HFFc6 (cell line): ENCODE results near the gene LRRC14B. TPM values are rescaled to one million over a fixed set of nuclear protein-coding genes. Genes with fewer than 3 reads are reported as not detected.
A peak's percentile ranks its signal among the peaks of the same experiment; 100 is the strongest.

Experiments used
- DNase-seq: peaks from one replicate; pipeline ENCODE4 v3.0.0-alpha.2; 2018
- H3K27ac Mint-ChIP-seq: 2 replicates; pipeline ENCODE4 v1.8.0; 2020; ENCODE audit warnings: mild to moderate bottlenecking, mixed read lengths
- H3K27me3 Mint-ChIP-seq: 2 replicates; pipeline ENCODE4 v1.8.0; 2021; ENCODE audit warnings: mild to moderate bottlenecking, moderate library complexity, mixed read lengths; ENCODE audit not compliant: insufficient read depth
- H3K36me3 Mint-ChIP-seq: 2 replicates; pipeline ENCODE4 v1.8.0; 2021; ENCODE audit warnings: low read depth, mixed read lengths
- H3K4me1 Mint-ChIP-seq: 2 replicates; pipeline ENCODE4 v1.8.0; 2020; ENCODE audit warnings: low read depth, mixed read lengths
- H3K4me3 Mint-ChIP-seq: 2 replicates; pipeline ENCODE4 v1.8.0; 2020; ENCODE audit warnings: mild to moderate bottlenecking, moderate library complexity, mixed read lengths
- H3K9me3 Mint-ChIP-seq: 2 replicates; pipeline ENCODE4 v1.8.0; 2020; ENCODE audit warnings: mild to moderate bottlenecking, mixed read lengths
- total RNA-seq, 6 experiments: library from RNA; stranded (reverse); fragmentation: NEBNext Ultra II Directional; extraction: Animal tissue kit (Norgen Biotek cat#: 25700); gene quantifications; 2 replicates in 1 of 6; 3 replicates in 5 of 6; pipeline ENCODE4 v1.2.3, GENCODE V29; 2021
- TF ChIP-seq, protein P1 (sequence below): fragments of 200-600 bp; sonication (generic); IDR thresholded peaks from 2 replicates; pipeline ENCODE4 v1.5.0; 2021; ENCODE audit warnings: antibody characterized with exemption, mild to moderate bottlenecking

The LRRC14B gene
- total RNA-seq, 6 experiments from 2014 or later, result not detected

DNA sequence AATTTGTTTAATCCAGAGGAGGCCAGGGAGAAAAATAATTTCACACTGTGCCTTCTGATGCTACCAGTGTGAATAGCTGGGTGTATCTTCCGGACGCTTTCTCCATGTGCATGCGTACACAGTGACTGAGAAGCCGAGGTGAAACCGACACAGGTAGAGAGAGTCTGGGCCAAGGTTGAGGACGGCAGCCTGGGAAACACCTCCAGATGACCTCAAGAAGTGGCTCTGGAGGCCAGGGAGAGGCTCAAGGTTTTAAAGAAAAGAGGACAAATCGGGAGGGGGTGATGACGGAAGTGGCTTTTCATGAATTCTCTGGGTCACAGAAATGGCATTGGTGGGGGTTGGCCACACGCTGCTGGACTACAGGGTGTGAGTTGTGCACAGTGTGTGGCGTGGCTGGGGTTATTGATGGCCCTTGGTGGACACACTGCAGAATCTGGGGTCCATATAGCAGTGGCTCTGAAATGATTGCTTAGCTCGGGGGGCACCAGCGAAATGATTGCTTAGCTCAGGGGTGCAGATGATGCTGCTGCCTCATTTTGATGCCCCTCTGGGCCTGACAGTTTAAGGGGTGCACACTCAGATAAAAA, 34.1 kb upstream of the LRRC14B start:
- Mint-ChIP-seq H3K27ac (no peak overlapping the region), H3K27me3 (peaks cover 7% of the 10 kb centered on the region), H3K9me3 (no peaks in the 10 kb centered on the region), H3K4me1 (peaks cover 72% of the 10 kb centered on the region), H3K4me3 (no peak overlapping the region), H3K36me3 (peaks cover 20% of the 10 kb centered on the region)
- TF ChIP-seq, protein P1, sequence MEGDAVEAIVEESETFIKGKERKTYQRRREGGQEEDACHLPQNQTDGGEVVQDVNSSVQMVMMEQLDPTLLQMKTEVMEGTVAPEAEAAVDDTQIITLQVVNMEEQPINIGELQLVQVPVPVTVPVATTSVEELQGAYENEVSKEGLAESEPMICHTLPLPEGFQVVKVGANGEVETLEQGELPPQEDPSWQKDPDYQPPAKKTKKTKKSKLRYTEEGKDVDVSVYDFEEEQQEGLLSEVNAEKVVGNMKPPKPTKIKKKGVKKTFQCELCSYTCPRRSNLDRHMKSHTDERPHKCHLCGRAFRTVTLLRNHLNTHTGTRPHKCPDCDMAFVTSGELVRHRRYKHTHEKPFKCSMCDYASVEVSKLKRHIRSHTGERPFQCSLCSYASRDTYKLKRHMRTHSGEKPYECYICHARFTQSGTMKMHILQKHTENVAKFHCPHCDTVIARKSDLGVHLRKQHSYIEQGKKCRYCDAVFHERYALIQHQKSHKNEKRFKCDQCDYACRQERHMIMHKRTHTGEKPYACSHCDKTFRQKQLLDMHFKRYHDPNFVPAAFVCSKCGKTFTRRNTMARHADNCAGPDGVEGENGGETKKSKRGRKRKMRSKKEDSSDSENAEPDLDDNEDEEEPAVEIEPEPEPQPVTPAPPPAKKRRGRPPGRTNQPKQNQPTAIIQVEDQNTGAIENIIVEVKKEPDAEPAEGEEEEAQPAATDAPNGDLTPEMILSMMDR, result no peak
- no peak for DNase-seq

DNA sequence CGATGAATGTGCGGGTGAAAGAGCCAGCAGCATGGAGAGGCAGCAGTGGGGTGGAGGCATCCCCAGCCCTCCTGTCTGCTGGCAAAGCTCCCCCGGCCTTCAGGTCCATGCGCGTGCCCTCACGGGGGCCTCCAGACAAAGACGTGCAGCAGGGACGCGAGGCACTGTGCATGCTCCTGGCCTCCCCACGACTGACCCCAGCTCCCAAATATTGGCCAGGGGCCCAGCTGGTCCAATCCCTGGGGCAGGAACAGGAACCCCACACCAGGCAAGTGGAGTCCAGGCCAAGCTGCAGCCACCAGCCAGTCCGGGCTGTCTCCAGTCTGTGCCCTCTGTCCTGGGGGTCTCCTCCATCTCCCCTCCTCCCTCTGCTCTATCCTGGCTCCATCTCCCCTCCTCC, 33.5 kb upstream of the LRRC14B start:
- no peaks in the 10 kb centered on the region for H3K9me3 Mint-ChIP-seq
- no peak for DNase-seq
- peaks cover 67% of the 10 kb centered on the region for H3K4me1 Mint-ChIP-seq
- peaks cover 15% of the 10 kb centered on the region for H3K36me3 Mint-ChIP-seq
- H3K27ac Mint-ChIP-seq, result no peak overlapping the region
- H3K27me3 Mint-ChIP-seq, result peaks cover 7% of the 10 kb centered on the region
- TF ChIP-seq, protein P1, result no peak
- no peak overlapping the region for H3K4me3 Mint-ChIP-seq

- Mint-ChIP-seq H3K27ac (peak overlapping the region; percentile 75), H3K36me3 (peaks cover 10% of the 10 kb centered on the region; the same call in 1 of the 2 replicates), H3K27me3 (peaks cover 7% of the 10 kb centered on the region), H3K4me3 (peak overlapping the region; percentile 56), H3K9me3 (no peaks in the 10 kb centered on the region), H3K4me1 (peaks cover 55% of the 10 kb centered on the region)
- TF ChIP-seq, protein P1, result no peak
- no peak for DNase-seq
Measured at GRCh38 chr5:158807-159447, 32.4 kb upstream of the LRRC14B start.

- Mint-ChIP-seq H3K27me3 (peaks cover 3% of the 10 kb centered on the region; the same call in 1 of the 2 replicates), H3K4me1 (peaks cover 48% of the 10 kb centered on the region), H3K36me3 (peaks cover 5% of the 10 kb centered on the region; the same call in 1 of the 2 replicates), H3K4me3 (peak overlapping the region; percentile 56), H3K27ac (peak overlapping the region; percentile 75), H3K9me3 (no peaks in the 10 kb centered on the region)
- peak; percentile 61 for DNase-seq
- TF ChIP-seq, protein P1, result no peak
Measured at GRCh38 chr5:159448-160172, 31.7 kb upstream of the LRRC14B start.

DNA sequence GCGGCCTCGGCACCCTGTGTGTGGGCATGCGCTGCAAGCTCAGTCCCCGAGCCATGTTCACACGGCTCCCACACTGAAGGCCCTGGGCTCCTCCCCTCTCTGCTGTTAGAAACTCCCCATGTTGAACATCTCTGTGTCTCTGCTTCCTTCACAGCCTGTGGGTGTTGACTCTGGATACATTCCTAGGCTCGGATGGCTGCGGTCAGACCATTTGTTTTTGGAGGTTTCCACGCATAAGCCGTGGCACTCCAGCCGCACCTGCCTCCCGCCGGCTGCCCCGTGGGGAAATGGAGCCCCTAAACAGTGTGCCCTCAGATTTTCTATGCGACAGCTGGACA, 31.2 kb upstream of the LRRC14B start:
- TF ChIP-seq, protein P1, result no peak
- H3K36me3 Mint-ChIP-seq, result peaks cover 4% of the 10 kb centered on the region; the same call in 1 of the 2 replicates
- peaks cover 43% of the 10 kb centered on the region for H3K4me1 Mint-ChIP-seq
- no peaks in the 10 kb centered on the region for H3K9me3 Mint-ChIP-seq
- peak overlapping the region; percentile 56 for H3K4me3 Mint-ChIP-seq
- peaks cover 2% of the 10 kb centered on the region; the same call in 1 of the 2 replicates for H3K27me3 Mint-ChIP-seq
- peak; percentile 27 for DNase-seq
- H3K27ac Mint-ChIP-seq, result peak overlapping the region; percentile 75
